Upper lobe of left lung (tissue), 4 donors: Measurements from ENCODE around the gene CD207.

Source experiments
- EP300 ChIP-seq, 4 donors: sonication (generic); formaldehyde crosslinking; IDR thresholded peaks; one replicate each; pipeline ENCODE4 v1.5.1; 2017; ENCODE audit warnings: antibody characterized with exemption in 4 of 4, control low read depth in 2 of 4
- POLR2A ChIP-seq, 4 donors: fragments of 450-650 bp; IDR thresholded peaks; one replicate each; pipeline ENCODE4 v1.5.1; 2016 to 2017; ENCODE audit warnings: antibody characterized with exemption in 4 of 4, mild to moderate bottlenecking in 2 of 4
- TF ChIP-seq, protein P1 (sequence below), 6 experiments: fragments of 450-650 bp in 4 of 6; fragments of 200-600 bp in 2 of 6; sonication (generic) in 2 of 6; IDR thresholded peaks; one replicate each; pipeline ENCODE4 v1.5.1; 2016 to 2019; ENCODE audit warnings: antibody characterized with exemption in 6 of 6

DNA sequence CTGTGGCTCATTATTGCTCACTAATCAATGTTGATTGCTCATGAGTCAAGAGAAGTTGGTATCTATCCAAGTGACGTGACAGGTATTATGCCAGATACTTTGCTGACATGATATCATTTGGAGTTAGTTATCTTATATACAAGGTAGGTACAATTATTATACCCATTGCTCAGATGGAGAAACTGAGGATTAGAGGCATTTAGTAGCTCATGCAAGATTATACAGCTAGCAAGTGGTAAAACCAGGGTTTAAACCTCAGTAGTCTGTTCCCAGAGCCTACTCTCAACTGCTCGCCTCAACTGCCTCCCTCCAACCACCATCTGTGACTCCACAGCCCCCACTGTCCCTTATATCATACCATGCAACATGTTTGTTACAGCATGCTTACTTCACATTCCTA is 51.3 kb downstream of the CD207 start:
- TF ChIP-seq, protein P1, sequence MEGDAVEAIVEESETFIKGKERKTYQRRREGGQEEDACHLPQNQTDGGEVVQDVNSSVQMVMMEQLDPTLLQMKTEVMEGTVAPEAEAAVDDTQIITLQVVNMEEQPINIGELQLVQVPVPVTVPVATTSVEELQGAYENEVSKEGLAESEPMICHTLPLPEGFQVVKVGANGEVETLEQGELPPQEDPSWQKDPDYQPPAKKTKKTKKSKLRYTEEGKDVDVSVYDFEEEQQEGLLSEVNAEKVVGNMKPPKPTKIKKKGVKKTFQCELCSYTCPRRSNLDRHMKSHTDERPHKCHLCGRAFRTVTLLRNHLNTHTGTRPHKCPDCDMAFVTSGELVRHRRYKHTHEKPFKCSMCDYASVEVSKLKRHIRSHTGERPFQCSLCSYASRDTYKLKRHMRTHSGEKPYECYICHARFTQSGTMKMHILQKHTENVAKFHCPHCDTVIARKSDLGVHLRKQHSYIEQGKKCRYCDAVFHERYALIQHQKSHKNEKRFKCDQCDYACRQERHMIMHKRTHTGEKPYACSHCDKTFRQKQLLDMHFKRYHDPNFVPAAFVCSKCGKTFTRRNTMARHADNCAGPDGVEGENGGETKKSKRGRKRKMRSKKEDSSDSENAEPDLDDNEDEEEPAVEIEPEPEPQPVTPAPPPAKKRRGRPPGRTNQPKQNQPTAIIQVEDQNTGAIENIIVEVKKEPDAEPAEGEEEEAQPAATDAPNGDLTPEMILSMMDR (IDR thresholded peaks at IDR 0.05) = no peak
- TF ChIP-seq POLR2A (IDR thresholded peaks at IDR 0.05) (no peak), EP300 (IDR thresholded peaks at IDR 0.05) (no peak)
